OCI-LY1 (cell line): Measurements from ENCODE around the gene ZBP1.
A peak's percentile ranks its signal among the peaks of the same experiment; 100 is the strongest.

Experiments
- EZH2 ChIP-seq: fragments of 200-600 bp; sonication (generic), shearing (Covaris generic); IDR thresholded peaks from 2 replicates; pipeline ENCODE4 v1.8.0; 2017; ENCODE audit warnings: borderline replicate concordance, mixed run types, mild to moderate bottlenecking, antibody characterized with exemption, low read length, moderate library complexity, mixed read lengths
- TF ChIP-seq, protein P1 (sequence below): fragments of 200-600 bp; sonication (generic), shearing (Covaris generic); IDR thresholded peaks from 2 replicates; pipeline ENCODE4 v1.5.1; 2017; ENCODE audit warnings: mild to moderate bottlenecking, antibody characterized with exemption, low read length, moderate library complexity, mixed read lengths

DNA sequence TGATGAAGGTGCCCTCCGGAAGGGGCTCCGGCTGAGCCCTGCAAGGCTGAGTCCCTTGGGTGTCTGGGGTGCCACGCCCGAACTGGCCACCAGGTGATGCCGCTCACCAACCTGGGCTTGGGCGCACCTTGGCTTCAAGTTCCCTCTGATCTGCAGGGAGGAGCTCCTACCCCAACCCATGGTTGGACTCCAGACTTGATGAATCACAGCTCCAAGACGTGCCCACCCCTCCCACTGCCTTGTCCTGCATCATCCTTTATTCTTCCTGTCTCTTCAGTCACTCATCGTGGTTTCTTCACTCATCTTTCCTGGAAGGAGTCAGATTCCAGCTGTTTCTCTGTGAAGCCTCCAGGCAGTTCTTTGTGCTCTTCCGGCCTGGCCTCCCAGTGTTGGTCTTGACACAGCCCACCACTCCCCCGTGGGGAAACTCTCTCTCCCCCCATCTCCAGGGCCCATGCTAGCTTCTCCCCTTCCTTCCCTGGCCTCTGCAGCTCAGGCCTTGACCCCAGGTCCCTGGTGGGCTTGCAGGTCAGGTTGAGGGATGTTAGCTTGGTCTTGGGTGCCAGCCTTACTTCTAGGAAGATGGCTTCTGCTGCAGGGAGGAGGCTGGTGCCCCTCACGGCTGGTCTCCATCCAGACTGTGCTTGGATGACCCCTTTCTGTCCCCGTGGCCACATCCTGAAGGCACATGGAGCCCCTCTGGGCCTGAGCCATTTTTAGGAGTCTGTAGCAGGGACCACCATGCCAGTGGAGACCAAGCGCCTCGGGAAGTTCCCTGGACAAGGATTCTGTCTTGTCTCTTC is 2.6 kb upstream of the ZBP1 start:
- TF ChIP-seq, protein P1, sequence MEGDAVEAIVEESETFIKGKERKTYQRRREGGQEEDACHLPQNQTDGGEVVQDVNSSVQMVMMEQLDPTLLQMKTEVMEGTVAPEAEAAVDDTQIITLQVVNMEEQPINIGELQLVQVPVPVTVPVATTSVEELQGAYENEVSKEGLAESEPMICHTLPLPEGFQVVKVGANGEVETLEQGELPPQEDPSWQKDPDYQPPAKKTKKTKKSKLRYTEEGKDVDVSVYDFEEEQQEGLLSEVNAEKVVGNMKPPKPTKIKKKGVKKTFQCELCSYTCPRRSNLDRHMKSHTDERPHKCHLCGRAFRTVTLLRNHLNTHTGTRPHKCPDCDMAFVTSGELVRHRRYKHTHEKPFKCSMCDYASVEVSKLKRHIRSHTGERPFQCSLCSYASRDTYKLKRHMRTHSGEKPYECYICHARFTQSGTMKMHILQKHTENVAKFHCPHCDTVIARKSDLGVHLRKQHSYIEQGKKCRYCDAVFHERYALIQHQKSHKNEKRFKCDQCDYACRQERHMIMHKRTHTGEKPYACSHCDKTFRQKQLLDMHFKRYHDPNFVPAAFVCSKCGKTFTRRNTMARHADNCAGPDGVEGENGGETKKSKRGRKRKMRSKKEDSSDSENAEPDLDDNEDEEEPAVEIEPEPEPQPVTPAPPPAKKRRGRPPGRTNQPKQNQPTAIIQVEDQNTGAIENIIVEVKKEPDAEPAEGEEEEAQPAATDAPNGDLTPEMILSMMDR: peak; percentile 79
- no peak for TF ChIP-seq EZH2
